Stimulated activated CD4-positive, alpha-beta T cell treated with anti-CD3 and anti-CD28 coated beads, Interleukin-4, amount 100 ng/mL, for 4 hours (primary cell): Measurements from ENCODE around the gene HDAC11.
"Not testable (repeated sequence)": the region's sequence is repeated elsewhere in the genome, so short reads cannot be mapped to it uniquely, and the experiment has no call there.

Experiments
- DNase-seq, 2 experiments: peaks; one replicate each; pipeline ENCODE4 v3.0.0-alpha.2; 2020

Gene HDAC11

GRCh38 chr3:13508496-13508895 is 28.4 kb downstream of the HDAC11 start:
- no peak for DNase-seq

GRCh38 chr3:13509059-13509815 is 29.1 kb downstream of the HDAC11 start:
- DNase-seq = no peak

GRCh38 chr3:13509816-13510192 is 29.7 kb downstream of the HDAC11 start:
- DNase-seq = no peak

- DNase-seq = no peak
Observed at GRCh38 chr3:13512451-13512850, 32.3 kb downstream of the HDAC11 start.

- DNase-seq = no peak
Observed at GRCh38 chr3:13513051-13513912, 33.2 kb downstream of the HDAC11 start.

- DNase-seq = no peak
Observed at GRCh38 chr3:13513913-13514517, 33.9 kb downstream of the HDAC11 start.

- DNase-seq = no peak
Observed at GRCh38 chr3:13514639-13515435, 34.7 kb downstream of the HDAC11 start.

GRCh38 chr3:13515786-13516759 is 36.0 kb downstream of the HDAC11 start:
- DNase-seq = no peak

- no peak for DNase-seq
Observed at GRCh38 chr3:13516760-13517135, 36.6 kb downstream of the HDAC11 start.

- DNase-seq = no peak
Observed at GRCh38 chr3:13517253-13517977, 37.3 kb downstream of the HDAC11 start.

- DNase-seq = no peak
Observed at GRCh38 chr3:13518516-13518953, 38.4 kb downstream of the HDAC11 start.

- DNase-seq = no peak
Observed at GRCh38 chr3:13519006-13519791, 39.1 kb downstream of the HDAC11 start.

GRCh38 chr3:13520326-13520880 is 40.3 kb downstream of the HDAC11 start:
- DNase-seq = no peak

- no peak for DNase-seq
Observed at GRCh38 chr3:13521309-13521708, 41.2 kb downstream of the HDAC11 start.

GRCh38 chr3:13521749-13522148 is 41.6 kb downstream of the HDAC11 start:
- not testable (repeated sequence) for DNase-seq

- DNase-seq = no peak
Observed at GRCh38 chr3:13522236-13522635, 42.1 kb downstream of the HDAC11 start.

GRCh38 chr3:13524979-13525669 is 45.0 kb downstream of the HDAC11 start:
- DNase-seq = no peak

GRCh38 chr3:13525827-13526625 is 45.9 kb downstream of the HDAC11 start:
- no peak for DNase-seq
